HG02623 (cell line): ENCODE measurements around the gene ASIC4.

Source experiments
- ATAC-seq: cut with Tn5 transposase; IDR thresholded peaks from one replicate; pipeline ENCODE4 v1.9.1; 2021; ENCODE audit warnings: moderate library complexity; ENCODE audit not compliant: unreplicated experiment

The ASIC4 gene

DNA sequence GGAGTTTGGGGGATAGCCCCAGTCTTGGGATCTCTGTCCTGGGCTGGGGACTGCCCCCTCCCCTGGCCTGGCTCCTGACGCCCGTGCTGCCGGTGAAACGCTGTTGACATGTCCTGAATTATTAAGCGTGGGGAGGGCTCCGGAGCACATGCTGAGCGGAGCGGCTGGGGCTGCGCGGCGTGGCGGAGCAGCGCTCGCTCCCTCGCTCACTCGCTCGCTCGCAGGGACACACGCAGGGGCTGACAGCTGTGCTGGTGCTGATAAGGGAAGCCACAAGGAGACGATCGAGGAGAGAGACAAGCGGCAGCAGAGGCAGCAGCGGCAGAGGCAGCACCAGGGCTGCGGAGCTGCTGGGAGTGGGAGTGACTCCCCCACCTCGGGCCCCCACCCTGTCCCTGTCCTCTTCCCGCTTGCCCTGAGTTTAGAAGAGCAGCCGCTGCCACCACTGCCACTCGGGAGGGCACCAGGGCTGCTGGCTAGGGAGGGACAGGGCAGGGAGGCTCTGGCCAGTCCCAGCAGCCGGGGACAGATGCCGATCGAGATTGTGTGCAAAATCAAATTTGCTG lies at the start of gene ASIC4:
Gene ASIC4 (plus strand): TSS at position 287 of the 566 bp plus-strand sequence. CDS start 243 bp downstream, at position 530.
- ATAC-seq = no peak

- no peak for ATAC-seq
Observed at GRCh38 chr2:219465659-219466561, 48.4 kb upstream of the ASIC4 start.

GRCh38 chr2:219466816-219467735 lies 47.2 kb upstream of the ASIC4 start:
- no peak for ATAC-seq

GRCh38 chr2:219467736-219468075 lies 46.6 kb upstream of the ASIC4 start:
- no peak for ATAC-seq

- no peak for ATAC-seq
Observed at GRCh38 chr2:219468410-219469185, 45.7 kb upstream of the ASIC4 start.

GRCh38 chr2:219469186-219469724 lies 45.0 kb upstream of the ASIC4 start:
- ATAC-seq = no peak

GRCh38 chr2:219470429-219470828 lies 43.9 kb upstream of the ASIC4 start:
- ATAC-seq = no peak

DNA sequence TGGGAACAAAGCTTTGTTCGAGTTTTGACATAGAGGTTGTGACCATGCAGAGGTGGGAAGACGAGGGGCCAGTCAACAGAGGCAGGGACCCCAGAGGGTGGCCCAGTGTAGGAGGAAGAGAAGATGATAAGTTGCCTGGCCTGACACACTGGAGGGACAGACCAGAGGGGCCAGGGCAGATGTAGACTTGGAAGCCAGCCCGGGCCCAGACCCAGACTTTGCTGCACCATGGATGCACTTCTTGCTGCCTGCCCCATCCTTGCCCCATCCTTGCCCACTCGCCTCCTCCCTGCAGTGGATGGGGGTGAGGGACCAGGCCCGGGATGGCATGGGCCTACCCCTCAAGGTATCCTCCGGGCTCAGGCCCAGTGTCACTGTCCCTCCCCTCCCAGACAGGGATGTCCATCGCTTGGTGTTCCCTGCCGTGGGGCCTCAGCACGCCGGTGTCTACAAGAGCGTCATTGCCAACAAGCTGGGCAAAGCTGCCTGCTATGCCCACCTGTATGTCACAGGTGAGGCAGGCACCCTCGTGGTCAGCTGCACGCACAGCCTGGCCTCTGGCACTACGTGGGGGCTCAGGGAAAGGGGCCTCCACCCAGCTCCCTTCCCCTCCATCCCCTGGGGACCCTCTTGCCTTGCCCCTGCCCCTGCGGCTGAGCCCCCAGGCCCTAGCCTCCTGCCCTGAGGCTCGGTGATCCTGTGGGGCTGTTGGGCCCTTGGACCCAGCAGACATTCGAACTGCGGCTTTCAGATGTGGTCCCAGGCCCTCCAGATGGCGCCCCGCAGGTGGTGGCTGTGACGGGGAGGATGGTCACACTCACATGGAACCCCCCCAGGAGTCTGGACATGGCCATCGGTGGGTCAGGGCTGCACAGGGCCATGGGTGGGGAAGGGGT lies 42.6 kb upstream of the ASIC4 start:
- no peak for ATAC-seq

GRCh38 chr2:219472629-219473187 lies 41.6 kb upstream of the ASIC4 start:
- no peak for ATAC-seq

GRCh38 chr2:219473511-219473910 lies 40.8 kb upstream of the ASIC4 start:
- no peak for ATAC-seq

DNA sequence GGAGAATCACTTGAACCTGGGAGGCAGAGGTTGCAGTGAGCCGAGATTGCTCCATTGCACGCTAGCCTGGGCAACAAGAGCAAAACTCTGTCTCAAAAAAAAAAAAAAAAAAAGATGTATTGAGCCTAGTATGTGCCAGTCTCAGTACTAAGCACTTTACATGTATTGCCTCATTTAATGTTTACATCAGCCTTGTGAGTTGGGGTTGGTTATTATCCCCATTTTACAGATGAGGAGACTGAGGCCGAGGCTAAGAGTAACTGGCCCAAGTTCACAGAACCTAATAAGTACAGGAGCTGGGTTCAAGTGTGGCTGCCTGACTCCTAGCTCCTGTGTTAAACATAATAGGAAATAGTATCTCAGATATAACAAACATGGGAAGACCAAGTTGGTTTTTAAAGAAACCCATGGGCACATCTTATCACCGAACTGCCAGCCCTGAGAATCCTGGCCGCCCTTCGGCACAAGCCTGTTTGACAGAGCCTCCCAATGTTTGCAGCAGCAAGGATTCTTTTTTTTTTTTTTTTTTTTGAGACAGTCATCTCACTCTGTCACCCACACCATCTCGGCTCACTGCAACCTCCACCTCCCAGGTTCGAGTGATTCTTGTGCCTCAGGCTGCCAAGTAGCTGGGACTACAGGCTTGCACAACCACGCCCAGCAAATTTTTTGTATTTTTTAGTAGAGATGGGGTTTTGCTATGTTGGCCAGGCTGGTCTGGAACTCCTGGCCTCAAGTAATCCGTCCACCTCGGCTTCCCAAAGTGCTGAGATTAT lies 39.8 kb upstream of the ASIC4 start:
- ATAC-seq = no peak

- no peak for ATAC-seq
Observed at GRCh38 chr2:219475278-219475677, 39.0 kb upstream of the ASIC4 start.

DNA sequence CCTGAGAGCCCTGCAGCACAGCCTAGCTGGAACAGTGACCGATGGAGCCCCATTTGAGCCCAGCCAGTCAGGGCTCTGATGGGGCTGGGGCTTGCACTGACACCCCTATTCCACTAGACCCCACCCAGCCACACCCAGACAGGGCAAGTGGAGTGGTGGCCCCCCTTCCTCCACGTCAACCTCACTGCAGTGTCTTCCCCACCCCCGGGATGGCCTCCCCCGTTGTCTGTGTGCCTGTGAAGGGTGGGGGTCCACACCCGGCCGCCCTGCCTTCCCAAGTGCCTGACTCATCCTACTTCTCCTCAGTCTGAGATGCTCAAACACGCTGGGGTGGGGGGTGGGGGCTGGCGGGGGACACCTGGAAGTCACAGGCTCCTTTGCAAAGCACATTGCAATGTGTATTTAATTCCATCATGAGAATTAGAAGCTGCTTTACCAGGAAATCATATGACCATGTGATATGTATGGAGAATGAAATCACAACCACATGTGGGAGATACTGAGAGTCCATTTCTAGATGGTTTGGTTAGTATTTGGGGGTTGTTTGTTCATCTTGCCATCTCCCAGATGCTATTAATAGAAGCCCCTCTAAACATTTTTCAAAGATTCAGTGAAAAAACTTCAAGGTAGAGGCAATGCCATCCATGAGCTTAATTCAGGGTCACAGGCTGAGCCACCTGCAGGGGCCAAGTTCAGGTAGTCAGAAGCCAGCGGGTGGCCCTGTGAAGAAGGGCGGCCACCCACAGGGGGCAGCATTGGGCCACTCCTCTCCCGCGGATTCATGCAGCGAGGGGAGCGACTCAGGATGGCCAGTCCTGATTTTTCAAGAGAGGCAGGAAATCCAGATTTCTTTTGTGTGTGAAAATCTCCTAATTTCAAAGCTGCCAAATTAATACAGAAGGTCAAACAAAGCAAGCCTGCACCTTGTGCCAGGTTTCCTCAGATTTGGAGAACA lies 38.3 kb upstream of the ASIC4 start:
- ATAC-seq = no peak

- no peak for ATAC-seq
Observed at GRCh38 chr2:219476652-219477151, 37.6 kb upstream of the ASIC4 start.

GRCh38 chr2:219477179-219477578 lies 37.1 kb upstream of the ASIC4 start:
- ATAC-seq = no peak

GRCh38 chr2:219477815-219478214 lies 36.5 kb upstream of the ASIC4 start:
- no peak for ATAC-seq

DNA sequence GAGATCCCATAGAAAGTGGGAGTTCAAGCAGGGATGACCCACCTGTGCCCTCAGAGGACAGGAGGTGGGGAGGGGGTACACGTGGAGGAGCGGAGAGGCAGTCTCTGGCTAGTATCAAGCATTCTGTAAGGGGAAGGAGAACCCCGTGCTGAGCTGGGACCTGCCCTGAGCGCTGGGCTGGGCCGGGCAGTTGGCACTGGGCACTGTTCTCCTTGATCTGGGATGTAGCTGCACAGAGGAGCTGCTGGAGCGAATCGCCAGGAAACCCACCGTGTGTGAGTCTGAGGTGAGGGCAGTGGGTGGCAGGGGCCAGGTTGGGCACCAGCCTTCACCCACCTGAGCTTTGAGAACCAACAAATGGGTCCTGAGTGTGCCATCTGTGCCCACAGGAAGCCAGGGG lies 35.4 kb upstream of the ASIC4 start:
- ATAC-seq = no peak
